Calu3 (cell line): ENCODE measurements around the gene BRD4. TPM values are rescaled to one million over a fixed set of nuclear protein-coding genes. Genes with fewer than 3 reads are reported as not detected.

Experiments
- BruUV-seq: library from RNA; stranded (reverse); fragments of 400-500 nt; replicated peaks from 2 replicates; lab custom pipeline; 2021; lab: Mats Ljungman, UMichigan
- CTCF ChIA-PET: fragments of 300-600 bp; sonication (Branson Sonifier 250); formaldehyde crosslinking; loops from one replicate; lab custom pipeline; 2022; ENCODE audit warnings: antibody characterized with exemption; lab: Charles Lee
- DNase-seq: peaks from one replicate; pipeline ENCODE4 v3.0.0; 2022
- H3K27ac Mint-ChIP-seq: one replicate; pipeline ENCODE4 v1.8.0; 2022; ENCODE audit warnings: mixed read lengths; ENCODE audit not compliant: unreplicated experiment
- H3K27me3 Mint-ChIP-seq: one replicate; pipeline ENCODE4 v1.8.0; 2022; ENCODE audit warnings: mixed read lengths; ENCODE audit not compliant: unreplicated experiment
- H3K36me3 Mint-ChIP-seq: one replicate; pipeline ENCODE4 v1.8.0; 2022; ENCODE audit warnings: mild to moderate bottlenecking, moderate library complexity, mixed read lengths; ENCODE audit not compliant: insufficient read depth, unreplicated experiment
- H3K4me1 Mint-ChIP-seq: one replicate; pipeline ENCODE4 v1.8.0; 2022; ENCODE audit warnings: mild to moderate bottlenecking, low read depth, mixed read lengths; ENCODE audit not compliant: unreplicated experiment
- H3K4me3 Mint-ChIP-seq: one replicate; pipeline ENCODE4 v1.8.0; 2022; ENCODE audit warnings: mild to moderate bottlenecking, low read depth, moderate library complexity, mixed read lengths; ENCODE audit not compliant: unreplicated experiment
- H3K9me3 Mint-ChIP-seq: one replicate; pipeline ENCODE4 v1.8.0; 2022; ENCODE audit warnings: low read depth, mixed read lengths; ENCODE audit not compliant: unreplicated experiment
- intact Hi-C: fragments of 100-400 bp; cut with micrococcal nuclease; formaldehyde crosslinking; loops from one replicate; pipeline ENCODE4 v1.10.0; 2022; ENCODE audit not compliant: unreplicated experiment
- total RNA-seq: library from RNA; stranded (reverse); gene quantifications from 2 replicates; pipeline ENCODE4 v1.2.3, GENCODE V29; 2022
- TF ChIP-seq, protein P1 (sequence below): fragments of 200-600 bp; IDR thresholded peaks from one replicate; pipeline ENCODE4 v1.8.0; 2022; ENCODE audit warnings: antibody characterized with exemption; ENCODE audit not compliant: unreplicated experiment

Gene BRD4
- total RNA-seq, 1 experiment from 2014 or later, result 93.9 TPM

DNA sequence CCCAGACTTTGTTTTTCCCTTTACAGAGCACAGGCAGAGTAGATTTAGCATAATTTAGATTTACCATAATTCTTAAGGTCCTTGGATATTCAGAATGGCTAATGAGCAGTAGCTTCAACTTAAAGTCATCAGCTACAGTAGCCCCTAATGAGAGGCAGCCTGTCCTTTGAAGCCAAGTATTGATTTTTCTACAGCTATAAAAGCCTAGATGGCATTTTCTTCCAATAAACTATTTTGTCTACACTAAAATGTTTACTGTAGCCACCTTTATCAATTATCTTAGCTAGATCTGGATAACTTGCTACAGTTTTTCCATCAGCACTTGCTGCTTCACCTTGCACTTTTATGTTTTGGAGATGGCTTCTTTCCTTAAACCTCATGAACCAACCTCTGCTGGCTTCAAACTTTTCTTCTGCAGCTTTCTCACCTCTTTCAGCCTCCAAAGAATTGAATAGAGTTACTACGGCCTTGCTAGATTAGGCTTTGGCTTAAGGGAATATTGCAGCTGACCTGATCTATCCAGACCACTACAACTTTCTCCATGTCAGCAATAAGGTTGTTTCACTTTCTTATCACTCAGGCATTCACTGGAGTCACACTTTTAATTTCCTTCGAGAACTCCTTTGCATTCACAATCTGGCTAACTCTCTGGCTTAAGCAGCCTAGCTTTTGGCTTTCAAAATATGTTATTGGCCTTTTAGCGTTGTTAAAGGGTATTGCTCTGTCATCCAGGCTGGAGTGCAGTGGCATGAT, 26.6 kb downstream of the BRD4 start:
- TF ChIP-seq, protein P1, sequence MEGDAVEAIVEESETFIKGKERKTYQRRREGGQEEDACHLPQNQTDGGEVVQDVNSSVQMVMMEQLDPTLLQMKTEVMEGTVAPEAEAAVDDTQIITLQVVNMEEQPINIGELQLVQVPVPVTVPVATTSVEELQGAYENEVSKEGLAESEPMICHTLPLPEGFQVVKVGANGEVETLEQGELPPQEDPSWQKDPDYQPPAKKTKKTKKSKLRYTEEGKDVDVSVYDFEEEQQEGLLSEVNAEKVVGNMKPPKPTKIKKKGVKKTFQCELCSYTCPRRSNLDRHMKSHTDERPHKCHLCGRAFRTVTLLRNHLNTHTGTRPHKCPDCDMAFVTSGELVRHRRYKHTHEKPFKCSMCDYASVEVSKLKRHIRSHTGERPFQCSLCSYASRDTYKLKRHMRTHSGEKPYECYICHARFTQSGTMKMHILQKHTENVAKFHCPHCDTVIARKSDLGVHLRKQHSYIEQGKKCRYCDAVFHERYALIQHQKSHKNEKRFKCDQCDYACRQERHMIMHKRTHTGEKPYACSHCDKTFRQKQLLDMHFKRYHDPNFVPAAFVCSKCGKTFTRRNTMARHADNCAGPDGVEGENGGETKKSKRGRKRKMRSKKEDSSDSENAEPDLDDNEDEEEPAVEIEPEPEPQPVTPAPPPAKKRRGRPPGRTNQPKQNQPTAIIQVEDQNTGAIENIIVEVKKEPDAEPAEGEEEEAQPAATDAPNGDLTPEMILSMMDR, result no peak
- no peak for DNase-seq
- Mint-ChIP-seq H3K27ac (no peak overlapping the region), H3K9me3 (no peaks in the 10 kb centered on the region), H3K36me3 (peaks cover 5% of the 10 kb centered on the region), H3K4me1 (peaks cover 30% of the 10 kb centered on the region), H3K4me3 (no peak overlapping the region), H3K27me3 (no peaks in the 10 kb centered on the region)
- BruUV-seq, result no TSS peak
- intact Hi-C loops, result no loop called here
- CTCF ChIA-PET, result interaction anchor here (0.7 to 0.9 kb wide), 3 partner anchors 12 to 66 kb away, joined by 3 to 4 read pairs (median 3); no protein-coding TSS in a partner anchor

DNA sequence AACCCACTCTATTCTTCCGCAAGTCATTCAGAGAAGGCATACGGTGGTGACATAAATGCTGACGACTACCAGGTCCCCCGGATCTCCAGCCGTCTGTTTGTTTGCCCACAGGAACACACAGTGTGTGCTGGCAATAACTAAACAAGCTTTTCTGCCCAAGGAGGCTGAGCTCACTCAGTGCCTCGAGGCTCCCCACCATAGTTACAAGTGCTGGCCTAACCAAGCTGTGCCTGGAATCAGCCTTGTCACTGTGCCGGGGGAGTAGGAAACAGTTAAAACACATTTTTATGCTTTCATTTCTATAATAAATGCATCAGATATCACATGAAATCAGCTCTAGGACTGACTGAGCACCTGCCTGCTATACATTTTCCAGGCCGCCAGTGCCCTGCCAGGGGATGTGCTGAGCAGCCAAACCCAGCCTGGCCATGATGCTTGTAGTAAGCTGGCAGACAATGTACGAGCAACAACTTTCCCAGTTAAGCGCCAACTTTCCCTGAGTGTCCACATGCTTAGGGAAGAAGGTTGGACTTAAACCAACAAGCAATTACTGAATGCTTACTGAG, 28.1 kb downstream of the BRD4 start:
- intact Hi-C loops, result no loop called here
- H3K36me3 Mint-ChIP-seq, result peaks cover 5% of the 10 kb centered on the region
- H3K4me3 Mint-ChIP-seq, result no peak overlapping the region
- peaks cover 30% of the 10 kb centered on the region for H3K4me1 Mint-ChIP-seq
- no peaks in the 10 kb centered on the region for H3K27me3 Mint-ChIP-seq
- peak overlapping the region; percentile 50 for H3K27ac Mint-ChIP-seq
- CTCF ChIA-PET, result interaction anchor here (1.4 kb wide), 1 partner anchor 25 kb away, joined by 3 read pairs; no protein-coding TSS in a partner anchor
- DNase-seq, result no peak
- BruUV-seq, result no TSS peak
- H3K9me3 Mint-ChIP-seq, result no peaks in the 10 kb centered on the region
- TF ChIP-seq, protein P1, result no peak

DNA sequence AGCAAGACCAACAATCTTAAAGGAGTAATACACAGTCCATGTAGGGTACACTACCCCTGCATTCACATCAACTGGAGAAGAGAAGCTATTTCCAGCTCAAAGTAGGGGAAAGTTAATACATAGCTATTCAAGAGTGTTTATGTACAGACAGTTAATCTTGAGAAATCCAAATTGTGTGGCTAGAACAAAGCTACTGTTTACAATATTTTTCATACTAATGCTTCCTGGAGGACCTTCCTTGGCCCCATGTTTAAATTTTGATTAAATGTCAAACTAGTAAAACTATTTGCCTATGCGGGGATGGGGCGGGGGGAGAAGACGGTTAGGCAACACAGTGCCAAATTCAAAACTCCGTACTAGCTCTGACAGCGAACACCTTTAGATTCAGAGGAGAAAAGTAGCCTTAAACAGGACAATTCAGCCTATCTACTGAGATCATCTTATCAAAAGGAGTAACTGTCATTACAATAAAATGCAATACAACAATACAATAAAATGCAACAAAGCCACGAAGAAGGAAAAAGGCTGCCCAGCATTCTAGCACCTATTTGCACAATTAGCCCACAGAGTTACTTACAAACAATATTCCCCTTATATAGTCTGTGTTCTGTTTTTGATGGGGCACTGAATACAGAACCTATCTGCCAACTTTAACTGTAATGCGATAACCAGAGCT, 29.1 kb downstream of the BRD4 start:
- TF ChIP-seq, protein P1, result no peak
- H3K9me3 Mint-ChIP-seq, result no peaks in the 10 kb centered on the region
- no peak for DNase-seq
- H3K36me3 Mint-ChIP-seq, result peaks cover 11% of the 10 kb centered on the region
- H3K4me1 Mint-ChIP-seq, result peaks cover 38% of the 10 kb centered on the region
- CTCF ChIA-PET, result interaction anchor here (1.4 kb wide), 1 partner anchor 26 kb away, joined by 3 read pairs; no protein-coding TSS in a partner anchor
- no peak overlapping the region for H3K4me3 Mint-ChIP-seq
- peak overlapping the region; percentile 27 for H3K27ac Mint-ChIP-seq
- intact Hi-C loops, result no loop called here
- no peaks in the 10 kb centered on the region for H3K27me3 Mint-ChIP-seq
- no TSS peak for BruUV-seq

DNA sequence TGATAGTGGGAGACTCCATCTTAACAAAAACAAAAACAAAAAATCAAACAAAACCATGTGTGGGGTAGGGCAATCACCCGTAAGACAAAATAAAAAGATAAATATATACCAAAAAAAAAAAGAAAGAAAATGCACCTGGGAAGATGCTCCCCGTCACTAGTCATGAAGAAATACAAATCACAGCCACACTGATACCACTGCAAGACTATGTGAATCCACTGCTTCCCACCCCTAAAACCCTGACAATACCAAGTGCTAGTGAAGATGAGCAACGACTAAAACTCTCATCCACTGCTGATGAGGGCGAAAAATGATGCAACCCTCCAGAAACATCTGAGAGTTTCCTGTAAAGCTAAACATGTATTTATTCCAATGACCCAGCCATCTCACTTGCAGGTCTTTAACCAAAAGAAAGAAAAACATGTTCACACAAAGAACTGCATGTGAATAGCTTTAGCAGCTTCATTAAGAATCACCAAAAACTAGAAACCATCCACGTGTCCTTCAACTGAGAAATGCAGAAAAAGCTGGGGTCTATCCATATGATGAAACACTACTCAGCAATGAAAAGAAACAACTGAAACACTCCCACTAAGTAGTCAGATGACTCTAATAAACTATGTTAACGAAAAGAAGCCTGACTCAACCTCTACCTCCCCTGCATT, 31.7 kb downstream of the BRD4 start:
- H3K4me1 Mint-ChIP-seq, result peaks cover 43% of the 10 kb centered on the region
- no TSS peak for BruUV-seq
- no peak for DNase-seq
- H3K27ac Mint-ChIP-seq, result peak overlapping the region; percentile 73
- H3K27me3 Mint-ChIP-seq, result no peaks in the 10 kb centered on the region
- CTCF ChIA-PET, result no interaction called here
- H3K36me3 Mint-ChIP-seq, result peaks cover 19% of the 10 kb centered on the region
- TF ChIP-seq, protein P1, result no peak
- H3K9me3 Mint-ChIP-seq, result no peaks in the 10 kb centered on the region
- H3K4me3 Mint-ChIP-seq, result no peak overlapping the region
- intact Hi-C loops, result no loop called here
